ENCODE data around the gene LIM2. TPM values are rescaled to one million over a fixed set of nuclear protein-coding genes. Genes with fewer than 3 reads are reported as not detected.

The LIM2 gene
- total RNA-seq, 4 donors from 2014 or later = not detected

DNA sequence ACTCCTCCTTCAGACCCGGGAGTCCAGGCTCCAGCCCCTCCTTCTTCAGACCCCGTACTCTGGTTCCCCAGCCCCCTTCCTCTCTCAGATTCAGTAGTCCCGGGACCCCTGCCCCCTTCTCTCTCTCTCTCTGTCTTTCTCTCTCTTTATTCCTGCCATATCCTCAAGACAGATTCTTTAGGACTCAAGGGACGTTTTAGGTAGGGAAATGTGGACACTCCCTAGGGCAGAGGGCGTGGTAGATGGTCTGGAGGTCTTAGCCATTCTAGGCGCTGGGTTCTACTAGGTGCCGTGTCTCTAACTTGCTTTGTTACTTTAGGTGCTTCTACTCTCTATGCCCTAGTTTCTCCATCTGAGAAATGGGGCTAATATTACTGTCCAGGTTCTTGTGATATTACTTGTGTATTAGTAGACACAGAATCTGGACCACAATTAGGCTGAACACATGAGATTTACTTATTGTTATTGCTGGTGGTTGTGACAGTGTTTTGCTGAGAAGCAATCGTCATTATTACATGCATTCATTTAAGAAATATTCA, 3.4 kb upstream of the LIM2 start:
- 66% methylated on average over 8 of the region's 8 CpGs for WGBS

DNA sequence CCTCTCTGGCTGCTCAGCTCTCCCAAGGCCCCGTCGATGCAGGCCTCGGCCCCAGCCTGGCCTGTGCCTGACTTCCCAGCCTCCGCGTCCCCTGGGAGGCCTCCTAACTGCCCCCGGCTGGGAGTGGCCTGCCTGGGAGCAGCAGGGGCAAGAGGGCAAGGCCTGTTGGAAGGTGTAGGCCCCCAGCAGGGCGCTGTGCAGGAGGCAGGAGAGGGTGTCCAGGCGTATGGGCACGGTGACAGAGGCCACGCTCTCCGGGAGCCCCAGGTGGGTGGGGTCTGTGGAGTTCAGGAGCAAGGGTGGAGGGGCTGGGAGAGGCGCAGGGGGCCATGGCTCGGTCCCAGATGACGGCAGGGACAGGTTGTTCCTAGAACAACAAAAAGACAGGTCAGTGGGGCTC, 1.4 kb upstream of the LIM2 start:
- H3K9me3 ChIP-seq = no peaks in the 10 kb centered on the region
- 89% methylated on average over 14 of the region's 14 CpGs for WGBS
- H3K27ac ChIP-seq = no peak overlapping the region
- H3K4me3 ChIP-seq = no peak overlapping the region
- H3K4me1 ChIP-seq = peaks cover 4% of the 10 kb centered on the region
- TF ChIP-seq POLR2A (IDR thresholded peaks at IDR 0.05) (no peak), EP300 (IDR thresholded peaks at IDR 0.05) (no peak), POLR2AphosphoS5 (IDR thresholded peaks at IDR 0.05) (no peak)
- TF ChIP-seq, protein P1, sequence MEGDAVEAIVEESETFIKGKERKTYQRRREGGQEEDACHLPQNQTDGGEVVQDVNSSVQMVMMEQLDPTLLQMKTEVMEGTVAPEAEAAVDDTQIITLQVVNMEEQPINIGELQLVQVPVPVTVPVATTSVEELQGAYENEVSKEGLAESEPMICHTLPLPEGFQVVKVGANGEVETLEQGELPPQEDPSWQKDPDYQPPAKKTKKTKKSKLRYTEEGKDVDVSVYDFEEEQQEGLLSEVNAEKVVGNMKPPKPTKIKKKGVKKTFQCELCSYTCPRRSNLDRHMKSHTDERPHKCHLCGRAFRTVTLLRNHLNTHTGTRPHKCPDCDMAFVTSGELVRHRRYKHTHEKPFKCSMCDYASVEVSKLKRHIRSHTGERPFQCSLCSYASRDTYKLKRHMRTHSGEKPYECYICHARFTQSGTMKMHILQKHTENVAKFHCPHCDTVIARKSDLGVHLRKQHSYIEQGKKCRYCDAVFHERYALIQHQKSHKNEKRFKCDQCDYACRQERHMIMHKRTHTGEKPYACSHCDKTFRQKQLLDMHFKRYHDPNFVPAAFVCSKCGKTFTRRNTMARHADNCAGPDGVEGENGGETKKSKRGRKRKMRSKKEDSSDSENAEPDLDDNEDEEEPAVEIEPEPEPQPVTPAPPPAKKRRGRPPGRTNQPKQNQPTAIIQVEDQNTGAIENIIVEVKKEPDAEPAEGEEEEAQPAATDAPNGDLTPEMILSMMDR (IDR thresholded peaks at IDR 0.05) = no peak
- DNase-seq (ENCODE audit: low spot score in 2 of 2) = no peak
- H3K36me3 ChIP-seq = no peaks in the 10 kb centered on the region
- H3K27me3 ChIP-seq = no peaks in the 10 kb centered on the region

More for the DNA sequence above, 3.4 kb upstream of the LIM2 start:
- Histone ChIP-seq H3K27me3 (no peaks in the 10 kb centered on the region), H3K4me3 (no peak overlapping the region), H3K27ac (no peak overlapping the region), H3K9me3 (no peaks in the 10 kb centered on the region), H3K4me1 (peaks cover 11% of the 10 kb centered on the region), H3K36me3 (no peaks in the 10 kb centered on the region)
- TF ChIP-seq POLR2A (IDR thresholded peaks at IDR 0.05) (no peak), POLR2AphosphoS5 (IDR thresholded peaks at IDR 0.05) (no peak), EP300 (IDR thresholded peaks at IDR 0.05) (no peak)
- TF ChIP-seq, protein P1 (IDR thresholded peaks at IDR 0.05) = no peak
- DNase-seq (ENCODE audit: low spot score in 2 of 2) = no peak

DNA sequence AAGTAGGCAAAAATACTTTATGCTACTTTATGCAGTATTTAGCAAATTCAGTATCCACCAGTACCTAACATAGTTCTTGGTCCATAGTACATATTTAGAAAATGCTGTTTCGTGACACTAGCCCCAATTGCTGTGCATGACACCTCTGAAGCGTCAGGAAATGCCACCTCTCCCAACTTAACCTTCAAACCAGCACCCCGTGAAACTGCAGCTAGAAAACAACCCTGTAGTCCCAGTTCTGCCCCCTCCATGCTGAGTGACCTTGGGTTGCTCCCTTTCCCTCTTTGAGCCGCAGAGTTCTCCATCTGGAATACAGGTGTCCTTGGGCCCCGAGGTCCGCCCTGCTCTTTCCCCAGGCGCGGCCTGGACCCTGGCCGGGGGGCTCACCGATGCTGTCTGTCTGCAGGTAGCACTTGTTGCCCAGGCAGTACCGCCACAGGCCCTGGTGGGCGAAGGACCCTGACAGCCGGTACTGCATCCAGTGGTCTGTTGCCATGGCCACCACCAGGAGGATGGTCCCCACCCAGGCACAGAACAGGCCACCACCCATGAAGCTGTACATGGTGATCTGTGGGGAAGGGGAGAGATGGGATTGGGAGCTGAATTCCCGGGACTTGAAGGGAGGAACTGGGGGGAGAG, 773 bp downstream of the LIM2 start:
- no peak overlapping the region for H3K4me3 ChIP-seq
- TF ChIP-seq, protein P1 (IDR thresholded peaks at IDR 0.05) = no peak
- TF ChIP-seq POLR2AphosphoS5 (IDR thresholded peaks at IDR 0.05) (no peak), POLR2A (IDR thresholded peaks at IDR 0.05) (no peak), EP300 (IDR thresholded peaks at IDR 0.05) (no peak)
- H3K27ac ChIP-seq = no peak overlapping the region
- H3K27me3 ChIP-seq = no peaks in the 10 kb centered on the region
- no peak for DNase-seq (ENCODE audit: low spot score in 2 of 2)
- WGBS = 73% methylated on average over 8 of the region's 14 CpGs
- H3K9me3 ChIP-seq = no peaks in the 10 kb centered on the region
- H3K36me3 ChIP-seq = no peaks in the 10 kb centered on the region
- no peaks in the 10 kb centered on the region for H3K4me1 ChIP-seq

DNA sequence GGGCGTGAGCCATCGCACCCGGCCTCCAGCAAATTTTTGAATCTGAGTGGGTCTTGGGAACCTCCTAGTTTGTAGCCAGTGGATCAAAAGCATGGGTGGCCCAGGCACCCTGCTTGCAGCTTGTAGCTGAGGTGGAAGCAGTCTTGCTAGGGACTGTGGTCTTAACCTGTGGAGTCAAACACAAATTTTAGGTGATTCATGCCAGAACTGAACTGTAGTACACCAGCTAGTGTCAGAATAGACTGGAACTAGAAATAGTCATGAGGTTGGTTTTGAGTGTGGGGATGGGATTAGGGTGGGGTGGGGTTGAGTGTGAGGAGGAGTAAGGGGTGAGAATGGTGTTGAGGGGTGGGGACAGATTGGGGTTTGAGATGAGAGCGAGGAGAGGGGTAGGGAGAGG, 5.8 kb downstream of the LIM2 start:
- H3K4me1 ChIP-seq = no peaks in the 10 kb centered on the region
- TF ChIP-seq POLR2A (IDR thresholded peaks at IDR 0.05) = no peak
- no peak for TF ChIP-seq EP300 (IDR thresholded peaks at IDR 0.05)
- no peak for TF ChIP-seq POLR2AphosphoS5 (IDR thresholded peaks at IDR 0.05)
- TF ChIP-seq, protein P1 (IDR thresholded peaks at IDR 0.05) = no peak
- H3K4me3 ChIP-seq = no peak overlapping the region
- H3K9me3 ChIP-seq = no peaks in the 10 kb centered on the region
- 100% methylated on average over 4 of the region's 4 CpGs for WGBS
- H3K27ac ChIP-seq = no peak overlapping the region
- no peaks in the 10 kb centered on the region for H3K36me3 ChIP-seq
- DNase-seq (ENCODE audit: low spot score in 2 of 2) = no peak
- no peaks in the 10 kb centered on the region for H3K27me3 ChIP-seq

DNA sequence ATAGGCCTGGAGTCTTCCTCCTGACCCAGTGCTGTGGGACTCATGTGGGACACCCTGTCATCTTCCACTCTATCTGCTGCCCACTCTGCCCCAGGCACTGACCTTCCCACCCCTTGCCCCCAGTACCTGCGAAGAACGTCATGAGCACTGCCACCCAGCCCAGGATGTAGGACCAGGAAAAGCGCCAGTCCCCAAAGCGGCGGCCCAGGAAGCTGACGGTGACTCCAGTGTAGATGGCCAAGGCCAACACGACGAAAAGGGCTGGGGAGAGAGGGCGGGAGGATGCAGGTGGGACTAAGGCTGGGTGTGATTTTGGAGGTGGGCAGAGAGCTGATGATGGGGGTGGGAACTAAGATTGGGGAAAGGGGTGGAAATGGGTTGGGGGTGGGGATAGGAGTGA, 7.4 kb downstream of the LIM2 start:
- 94% methylated on average over 9 of the region's 9 CpGs for WGBS
- no peaks in the 10 kb centered on the region for H3K9me3 ChIP-seq
- no peak overlapping the region for H3K27ac ChIP-seq
- H3K36me3 ChIP-seq = no peaks in the 10 kb centered on the region
- TF ChIP-seq POLR2AphosphoS5 (IDR thresholded peaks at IDR 0.05) = no peak
- TF ChIP-seq POLR2A (IDR thresholded peaks at IDR 0.05) = no peak
- TF ChIP-seq EP300 (IDR thresholded peaks at IDR 0.05) = no peak
- TF ChIP-seq, protein P1 (IDR thresholded peaks at IDR 0.05) = no peak
- no peaks in the 10 kb centered on the region for H3K4me1 ChIP-seq
- DNase-seq (ENCODE audit: low spot score in 2 of 2) = no peak
- no peak overlapping the region for H3K4me3 ChIP-seq
- no peaks in the 10 kb centered on the region for H3K27me3 ChIP-seq

All from suprapubic skin (tissue), 4 donors.